ENCODE data around the gene CCL14. TPM values are rescaled to one million over a fixed set of nuclear protein-coding genes. Genes with fewer than 3 reads are reported as not detected.
A peak's percentile ranks its signal among the peaks of the same experiment; 100 is the strongest.

CCL14 gene
- total and polyA plus RNA-seq, 2 of the 13 experiments (the other 11 are each of a cell fraction or from before 2014, with no cell fraction given), result 1.1 to 1.7 TPM

GRCh38 chr17:35973333-35974260 is 12.9 kb downstream of the CCL14 start (continued):
- TF ChIP-seq, protein P1, sequence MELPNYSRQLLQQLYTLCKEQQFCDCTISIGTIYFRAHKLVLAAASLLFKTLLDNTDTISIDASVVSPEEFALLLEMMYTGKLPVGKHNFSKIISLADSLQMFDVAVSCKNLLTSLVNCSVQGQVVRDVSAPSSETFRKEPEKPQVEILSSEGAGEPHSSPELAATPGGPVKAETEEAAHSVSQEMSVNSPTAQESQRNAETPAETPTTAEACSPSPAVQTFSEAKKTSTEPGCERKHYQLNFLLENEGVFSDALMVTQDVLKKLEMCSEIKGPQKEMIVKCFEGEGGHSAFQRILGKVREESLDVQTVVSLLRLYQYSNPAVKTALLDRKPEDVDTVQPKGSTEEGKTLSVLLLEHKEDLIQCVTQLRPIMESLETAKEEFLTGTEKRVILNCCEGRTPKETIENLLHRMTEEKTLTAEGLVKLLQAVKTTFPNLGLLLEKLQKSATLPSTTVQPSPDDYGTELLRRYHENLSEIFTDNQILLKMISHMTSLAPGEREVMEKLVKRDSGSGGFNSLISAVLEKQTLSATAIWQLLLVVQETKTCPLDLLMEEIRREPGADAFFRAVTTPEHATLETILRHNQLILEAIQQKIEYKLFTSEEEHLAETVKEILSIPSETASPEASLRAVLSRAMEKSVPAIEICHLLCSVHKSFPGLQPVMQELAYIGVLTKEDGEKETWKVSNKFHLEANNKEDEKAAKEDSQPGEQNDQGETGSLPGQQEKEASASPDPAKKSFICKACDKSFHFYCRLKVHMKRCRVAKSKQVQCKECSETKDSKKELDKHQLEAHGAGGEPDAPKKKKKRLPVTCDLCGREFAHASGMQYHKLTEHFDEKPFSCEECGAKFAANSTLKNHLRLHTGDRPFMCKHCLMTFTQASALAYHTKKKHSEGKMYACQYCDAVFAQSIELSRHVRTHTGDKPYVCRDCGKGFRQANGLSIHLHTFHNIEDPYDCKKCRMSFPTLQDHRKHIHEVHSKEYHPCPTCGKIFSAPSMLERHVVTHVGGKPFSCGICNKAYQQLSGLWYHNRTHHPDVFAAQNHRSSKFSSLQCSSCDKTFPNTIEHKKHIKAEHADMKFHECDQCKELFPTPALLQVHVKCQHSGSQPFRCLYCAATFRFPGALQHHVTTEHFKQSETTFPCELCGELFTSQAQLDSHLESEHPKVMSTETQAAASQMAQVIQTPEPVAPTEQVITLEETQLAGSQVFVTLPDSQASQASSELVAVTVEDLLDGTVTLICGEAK (IDR thresholded peaks at IDR 0.05), result no peak
- TF ChIP-seq, protein P1 (CRISPR knock-in tag; IDR thresholded peaks at IDR 0.05), result peak; percentile 81; the same call in 1 of the 2 replicates
- no peak for TF ChIP-seq SNRNP70 (IDR thresholded peaks at IDR 0.05; ENCODE audit: low read depth, low read length)
- no peak for TF ChIP-seq NFE2L2 (IDR thresholded peaks at IDR 0.05; ENCODE audit: low read length)
- no peak for TF ChIP-seq KLF12 (CRISPR knock-in tag; IDR thresholded peaks at IDR 0.05; ENCODE audit: borderline replicate concordance)
- no peak for TF ChIP-seq ZNF382 (CRISPR knock-in tag; IDR thresholded peaks at IDR 0.05; ENCODE audit: borderline replicate concordance)
- no peak for TF ChIP-seq BRCA1 (CRISPR knock-in tag; IDR thresholded peaks at IDR 0.05)
- TF ChIP-seq DNMT3B (CRISPR knock-in tag; conservative IDR thresholded peaks at IDR 0.05), result no peak; the same call in 1 of the 2 replicates
- no peak for TF ChIP-seq ZKSCAN1 (IDR thresholded peaks at IDR 0.05; ENCODE audit: low read length)
- TF ChIP-seq, protein P2, sequence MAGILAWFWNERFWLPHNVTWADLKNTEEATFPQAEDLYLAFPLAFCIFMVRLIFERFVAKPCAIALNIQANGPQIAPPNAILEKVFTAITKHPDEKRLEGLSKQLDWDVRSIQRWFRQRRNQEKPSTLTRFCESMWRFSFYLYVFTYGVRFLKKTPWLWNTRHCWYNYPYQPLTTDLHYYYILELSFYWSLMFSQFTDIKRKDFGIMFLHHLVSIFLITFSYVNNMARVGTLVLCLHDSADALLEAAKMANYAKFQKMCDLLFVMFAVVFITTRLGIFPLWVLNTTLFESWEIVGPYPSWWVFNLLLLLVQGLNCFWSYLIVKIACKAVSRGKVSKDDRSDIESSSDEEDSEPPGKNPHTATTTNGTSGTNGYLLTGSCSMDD (CRISPR knock-in tag; IDR thresholded peaks at IDR 0.05), result no peak
- peak; percentile 20; the same call in 1 of the 2 replicates for TF ChIP-seq BHLHE40 (IDR thresholded peaks at IDR 0.05; ENCODE audit: low read length)
- TF ChIP-seq TCF12 (IDR thresholded peaks at IDR 0.05), result no peak
- TF ChIP-seq TCF12 (CRISPR knock-in tag; IDR thresholded peaks at IDR 0.05), result peak; percentile 98
- no peak; the same call in 1 of the 2 replicates for TF ChIP-seq ZNF598 (CRISPR knock-in tag; IDR thresholded peaks at IDR 0.05; ENCODE audit: borderline replicate concordance)
- no peak for TF ChIP-seq RBM39 (IDR thresholded peaks at IDR 0.05; ENCODE audit: low read depth, low read length, poor library complexity, severe bottlenecking)
- TF ChIP-seq HOXA7 (CRISPR knock-in tag; IDR thresholded peaks at IDR 0.05), result no peak
- no peak for TF ChIP-seq MATR3 (CRISPR knock-in tag; IDR thresholded peaks at IDR 0.05)
- TF ChIP-seq ZNF761 (CRISPR knock-in tag; conservative IDR thresholded peaks at IDR 0.05), result no peak
- TF ChIP-seq ZNF234 (CRISPR knock-in tag; conservative IDR thresholded peaks at IDR 0.05), result no peak
- no peak for TF ChIP-seq SMAD9 (CRISPR knock-in tag; IDR thresholded peaks at IDR 0.05)
- TF ChIP-seq HCFC1 (IDR thresholded peaks at IDR 0.05; ENCODE audit: low read depth, low read length), result no peak
- peak; percentile 59 for TF ChIP-seq ZNF644 (CRISPR knock-in tag; IDR thresholded peaks at IDR 0.05; ENCODE audit: low read depth)
